GM12878 (cell line): ENCODE results near the gene PITX1. TPM values are rescaled to one million over a fixed set of nuclear protein-coding genes. Genes with fewer than 3 reads are reported as not detected.
"Not testable (repeated sequence)": the region's sequence is repeated elsewhere in the genome, so short reads cannot be mapped to it uniquely, and the experiment has no call there.

Experiments used
- ATAC-seq: fragments of 200-7000 bp; cut with Tn5 transposase; 3 replicates; pipeline ENCODE4 v1.9.1; 2020; ENCODE audit warnings: mild to moderate bottlenecking, moderate library complexity
- BruUV-seq: library from RNA; stranded (reverse); fragments of 400-500 nt; replicated peaks from 2 replicates; lab custom pipeline; 2021; lab: Mats Ljungman, UMichigan
- CTCF ChIA-PET: fragments of 300-600 bp; sonication (Branson Sonifier 250); formaldehyde crosslinking; extraction: SDS; loops from one replicate; lab custom pipeline; 2021; ENCODE audit warnings: inconsistent platforms; lab: Yijun Ruan, JAX
- POLR2A ChIA-PET: fragments of 350-600 bp; formaldehyde crosslinking; extraction: SDS; loops from one replicate; lab custom pipeline; 2021; ENCODE audit warnings: inconsistent platforms; lab: Charles Lee
- RAD21 ChIA-PET: fragments of 300-600 bp; sonication (Branson Sonifier 250); formaldehyde crosslinking; loops from one replicate; lab custom pipeline; 2023; ENCODE audit warnings: antibody characterized with exemption; ENCODE audit not compliant: unreplicated experiment; lab: Charles Lee
- SMC1A ChIA-PET: fragments of 300-600 bp; sonication (Branson Sonifier 250); formaldehyde crosslinking; loops from one replicate; lab custom pipeline; 2023; ENCODE audit not compliant: unreplicated experiment, uncharacterized antibody; lab: Charles Lee
- DNase-seq: peaks from one replicate; pipeline ENCODE4 v3.0.0-alpha.2; 2011; ENCODE audit warnings: low read depth, low spot score
- FAIRE-seq: peaks from 3 replicates; lab custom pipeline; 2011; peaks lifted over from hg19 to GRCh38; lab: Jason Lieb, UNC
- H2AFZ ChIP-seq: 2 replicates; pipeline ENCODE4 v1.6.0; 2011; ENCODE audit warnings: low read depth, low read length, control low read depth; ENCODE audit not compliant: control insufficient read depth
- H3K27ac ChIP-seq: 2 replicates; pipeline ENCODE4 v1.5.1; 2011; ENCODE audit warnings: control low read depth; ENCODE audit not compliant: control insufficient read depth, insufficient read depth
- H3K27me3 ChIP-seq, 2 experiments: replicated peaks in 1 of 2; 2 replicates each; pipeline versions ENCODE4 v1.6.0 to v1.6.1; 2011; ENCODE audit warnings: low read length in 1 of 2; ENCODE audit not compliant: control insufficient read depth in 2 of 2, insufficient read depth in 2 of 2
- H3K36me3 ChIP-seq, 2 experiments: 2 replicates each; pipeline ENCODE4 v1.5.1; 2011; ENCODE audit warnings: low read length in 1 of 2; ENCODE audit not compliant: control insufficient read depth in 2 of 2, insufficient read depth in 2 of 2
- H3K4me1 ChIP-seq: 2 replicates; pipeline ENCODE4 v1.6.1; 2011; ENCODE audit warnings: mild to moderate bottlenecking, low read length, moderate library complexity, mixed read lengths; ENCODE audit not compliant: control insufficient read depth, insufficient read depth
- H3K4me2 ChIP-seq: 2 replicates; pipeline ENCODE4 v1.6.0; 2011; ENCODE audit warnings: control low read depth; ENCODE audit not compliant: control insufficient read depth, insufficient read depth
- H3K4me3 ChIP-seq: fragments of 200-600 bp; sonication (generic); 2 replicates; pipeline ENCODE4 v1.5.1; 2016
- H3K79me2 ChIP-seq: 2 replicates; pipeline ENCODE4 v1.6.0; 2011; ENCODE audit warnings: low read length; ENCODE audit not compliant: control insufficient read depth, insufficient read depth
- H3K9ac ChIP-seq: 2 replicates; pipeline ENCODE4 v1.8.0; 2011; ENCODE audit warnings: low read length, control low read depth, mixed read lengths; ENCODE audit not compliant: control insufficient read depth, insufficient read depth
- H3K9me3 ChIP-seq: replicated peaks from 3 replicates; pipeline ENCODE4 v1.5.1; 2011; ENCODE audit warnings: mild to moderate bottlenecking, low read length; ENCODE audit not compliant: control insufficient read depth, insufficient read depth
- H4K20me1 ChIP-seq: 2 replicates; pipeline ENCODE4 v1.6.0; 2011; ENCODE audit not compliant: control insufficient read depth, insufficient read depth
- CHD4 ChIP-seq: fragments of 200-600 bp; sonication (generic); IDR thresholded peaks from 2 replicates; pipeline ENCODE4 v1.6.1; 2016; ENCODE audit warnings: mild to moderate bottlenecking
- CREB1 ChIP-seq: IDR thresholded peaks from 2 replicates; pipeline ENCODE4 v1.6.1; 2012; ENCODE audit warnings: low read depth, mild to moderate bottlenecking, inconsistent platforms
- CREM ChIP-seq: IDR thresholded peaks from 2 replicates; pipeline ENCODE4 v1.6.1; 2014; ENCODE audit warnings: antibody characterized with exemption, low read depth
- E2F8 ChIP-seq: fragments of 450-650 bp; IDR thresholded peaks from 2 replicates; pipeline ENCODE4 v1.6.1; 2018; ENCODE audit warnings: mild to moderate bottlenecking, low read depth, moderate library complexity; ENCODE audit not compliant: partially characterized antibody
- KDM1A ChIP-seq: fragments of 200-600 bp; sonication (generic); IDR thresholded peaks from 2 replicates; pipeline ENCODE4 v1.6.1; 2016; ENCODE audit warnings: borderline replicate concordance
- RFX5 ChIP-seq: IDR thresholded peaks from 2 replicates; pipeline ENCODE4 v1.6.1; 2011; ENCODE audit warnings: low read depth, low read length, improper control_type of control experiment
- ZNF217 ChIP-seq: fragments of 450-650 bp; IDR thresholded peaks from 2 replicates; pipeline ENCODE4 v1.6.1; 2017; ENCODE audit warnings: antibody characterized with exemption, mild to moderate bottlenecking
- whole genome bisulfite sequencing: methylation state at CpG from one replicate; pipeline ENCODE4 v1.1.6; 2016; ENCODE audit warnings: low lambda C conversion rate; ENCODE audit not compliant: insufficient replicate concordance, insufficient coverage; ENCODE audit errors: missing lambda C conversion rate; 5-methylcytosine and 5-hydroxymethylcytosine counted together
- in situ Hi-C: fragments of 300-500 bp; cut with MboI; formaldehyde crosslinking; loops from 9 replicates; pipeline ENCODE4 v1.14.3; 2018; ENCODE audit warnings: mixed read lengths
- intact Hi-C: fragments of 100-400 bp; cut with micrococcal nuclease; formaldehyde crosslinking; loops from one replicate; pipeline ENCODE4 v1.14.2; 2022; ENCODE audit not compliant: unreplicated experiment
- polyA plus RNA-seq, 11 experiments: library from polyadenylated mRNA; depleted of rRNA in 4 of 11; unstranded in 6 of 11; stranded (reverse) in 5 of 11; fragments of >200 nt; fragmentation: Nextera tagmentation in 4 of 11; fragmentation: Illumina TruSeq in 1 of 11; extraction: Ambion mirVana in 4 of 11; extraction: Trizol in 1 of 11; gene quantifications; 1 replicate in 1 of 11; 2 replicates in 10 of 11; pipeline versions ENCODE4 v1.2.1 to v1.2.3, GENCODE V29; 2011 to 2016; ENCODE audit warnings: inconsistent platforms in 2 of 11, missing spikeins in 2 of 11, low read depth in 1 of 11
- total RNA-seq, 4 experiments: library from RNA; depleted of rRNA in 3 of 4; stranded (reverse); fragments of >200 nt in 3 of 4; fragmentation: Illumina TruSeq in 1 of 4; extraction: Trizol in 1 of 4; gene quantifications; 2 replicates each; pipeline versions ENCODE4 v1.2.1 to v1.2.3, GENCODE V29; 2013 to 2021

PITX1 gene
- total and polyA plus RNA-seq, 10 of the 15 experiments (the other 5 are each of a cell fraction or from before 2014, with no cell fraction given): 0.16 to 1.1 (median 0.68) TPM; not detected in 5

- TF ChIP-seq E2F8 (no peak), CHD4 (no peak), CREM (no peak), ZNF217 (no peak)
Measured at GRCh38 chr5:134993161-134993560, 40.9 kb downstream of the PITX1 start (continued).

- BruUV-seq: no TSS peak
- H4K20me1 ChIP-seq: no peaks in the 10 kb centered on the region
- H3K79me2 ChIP-seq: no peaks in the 10 kb centered on the region
- FAIRE-seq (no peak), DNase-seq (no peak), ATAC-seq (no peak)
- 62% methylated on average over 5 of the region's 5 CpGs for WGBS
- H3K4me3 ChIP-seq: no peak overlapping the region
- H3K4me1 ChIP-seq: no peaks in the 10 kb centered on the region
- in situ Hi-C loops: no loop called here
- TF ChIP-seq RFX5 (peak; percentile 78), KDM1A (no peak), CREB1 (0 out of 2 replicates have a peak, but pooled peaks have one; percentile 15)
- TF ChIP-seq, all 136 proteins: peak for 2
- ChIA-PET POLR2A (no interaction called here), CTCF (no interaction called here), SMC1A (no interaction called here), RAD21 (no interaction called here)
- intact Hi-C loops: no loop called here
- no peaks in the 10 kb centered on the region for H3K27me3 ChIP-seq
- no peak overlapping the region for H3K27ac ChIP-seq
- no peak overlapping the region for H3K4me2 ChIP-seq
- H3K9ac ChIP-seq: no peak overlapping the region
- H3K9me3 ChIP-seq: no peaks in the 10 kb centered on the region; the same call in 2 of the 3 replicates
- H2AFZ ChIP-seq: no peak overlapping the region
- no peaks in the 10 kb centered on the region for H3K36me3 ChIP-seq
Measured at GRCh38 chr5:134992148-134992547, 41.9 kb downstream of the PITX1 start.

GRCh38 chr5:134990183-134990582 is 43.8 kb downstream of the PITX1 start:
- H4K20me1 ChIP-seq, H3K27me3 ChIP-seq, DNase-seq, FAIRE-seq, H3K4me3 ChIP-seq, H3K79me2 ChIP-seq, RAD21 ChIA-PET, H3K9me3 ChIP-seq, H3K9ac ChIP-seq, ATAC-seq, H3K4me2 ChIP-seq, H2AFZ ChIP-seq, SMC1A ChIA-PET, BruUV-seq, H3K4me1 ChIP-seq, H3K27ac ChIP-seq, intact Hi-C loops, in situ Hi-C loops, CTCF ChIA-PET, H3K36me3 ChIP-seq: not testable (repeated sequence)
- 68% methylated on average over 5 of the region's 5 CpGs for WGBS
- POLR2A ChIA-PET: interaction anchor here (0.6 kb wide), 1 partner anchor 769 kb away, joined by 3 read pairs; no protein-coding TSS in a partner anchor
